A549 (cell line): ENCODE results near the gene B4GALT6. TPM values are rescaled to one million over a fixed set of nuclear protein-coding genes. Genes with fewer than 3 reads are reported as not detected.

Experiments used
- ATAC-seq, 2 experiments: fragments of 200-7000 bp in 1 of 2; fragments of >200 bp in 1 of 2; cut with Nextera tagmentation in 1 of 2; cut with Tn5 transposase in 1 of 2; 3 replicates each; pipeline versions ENCODE4 v1.8.0 to v1.9.1; 2018 to 2020; ENCODE audit warnings: mild to moderate bottlenecking in 1 of 2, moderate library complexity in 1 of 2
- CTCF ChIA-PET: fragments of 300-600 bp; sonication (Branson Sonifier 250); formaldehyde crosslinking; extraction: SDS; loops from one replicate; lab custom pipeline; 2021; ENCODE audit warnings: antibody characterized with exemption, inconsistent platforms; lab: Yijun Ruan, JAX
- POLR2A ChIA-PET: fragments of 350-600 bp; formaldehyde crosslinking; extraction: SDS; loops from one replicate; lab custom pipeline; 2021; ENCODE audit warnings: antibody characterized with exemption, inconsistent platforms; lab: Yijun Ruan, JAX
- DNase-seq, 2 experiments: peaks; one replicate each; pipeline versions ENCODE4 v3.0.0 to v3.0.0-alpha.2; 2011 to 2016; ENCODE audit warnings: low read depth in 1 of 2, low spot score in 1 of 2
- FAIRE-seq: peaks from 2 replicates; lab custom pipeline; 2011; peaks lifted over from hg19 to GRCh38; lab: Jason Lieb, UNC
- H3K27ac ChIP-seq, 2 experiments: fragments of >200 bp; sonication (Bioruptor Twin); formaldehyde crosslinking; 3 replicates each; pipeline ENCODE4 v1.5.1; 2016 to 2017
- H3K4me1 ChIP-seq: fragments of >200 bp; sonication (Bioruptor Twin); formaldehyde crosslinking; 3 replicates; pipeline ENCODE4 v1.6.1; 2016
- H3K4me2 ChIP-seq: fragments of >200 bp; sonication (Bioruptor Twin); formaldehyde crosslinking; 3 replicates; pipeline ENCODE4 v1.6.1; 2016
- H3K4me3 ChIP-seq: fragments of >200 bp; sonication (Bioruptor Twin); formaldehyde crosslinking; 3 replicates; pipeline ENCODE4 v1.5.1; 2016
- H3K9me3 ChIP-seq: fragments of >200 bp; sonication (Bioruptor Twin); formaldehyde crosslinking; 3 replicates; pipeline ENCODE4 v1.6.1; 2016
- CHD2 ChIP-seq: fragments of 150-350 bp; IDR thresholded peaks from 2 replicates; pipeline ENCODE4 v1.6.1; 2014; ENCODE audit warnings: low read length; ENCODE audit not compliant: partially characterized antibody
- EP300 ChIP-seq, 2 experiments: fragments of >200 bp; sonication (Bioruptor Twin); formaldehyde crosslinking; IDR thresholded peaks; 2 replicates in 1 of 2; 3 replicates in 1 of 2; pipeline ENCODE4 v1.6.1; 2016 to 2017
- FOSB ChIP-seq: fragments of 250-450 bp; sonication (Bioruptor Pico); IDR thresholded peaks from 2 replicates; pipeline ENCODE4 v1.5.0; 2020; ENCODE audit warnings: mild to moderate bottlenecking, moderate library complexity
- FOSL2 ChIP-seq, 2 experiments: fragments of 450-650 bp in 1 of 2; fragments of >200 bp in 1 of 2; sonication (Bioruptor Twin) in 1 of 2; formaldehyde crosslinking; IDR thresholded peaks; 2 replicates each; pipeline versions ENCODE4 v1.5.0 to v1.6.1; 2016 to 2020; ENCODE audit warnings: mild to moderate bottlenecking in 1 of 2, moderate library complexity in 1 of 2
- HDAC2 ChIP-seq: fragments of 200-600 bp; sonication (generic); IDR thresholded peaks from 2 replicates; pipeline ENCODE4 v1.6.1; 2016
- HEYL ChIP-seq: fragments of 250-450 bp; sonication (Bioruptor Pico); IDR thresholded peaks from 2 replicates; pipeline ENCODE4 v1.8.0; 2021; ENCODE audit warnings: mild to moderate bottlenecking, moderate library complexity
- HOXB5 ChIP-seq: fragments of 250-450 bp; sonication (Bioruptor Pico); IDR thresholded peaks from 2 replicates; pipeline ENCODE4 v1.5.0; 2020; ENCODE audit warnings: mild to moderate bottlenecking, moderate library complexity
- JUNB ChIP-seq: fragments of >200 bp; sonication (Bioruptor Twin); formaldehyde crosslinking; IDR thresholded peaks from 2 replicates; pipeline ENCODE4 v1.6.1; 2016
- MAFK ChIP-seq: fragments of 450-650 bp; IDR thresholded peaks from 2 replicates; pipeline ENCODE4 v1.6.1; 2014; ENCODE audit not compliant: partially characterized antibody
- MAZ ChIP-seq: fragments of 150-350 bp; IDR thresholded peaks from 2 replicates; pipeline ENCODE4 v1.6.1; 2014; ENCODE audit warnings: antibody characterized with exemption, low read depth, low read length, borderline replicate concordance
- MYC ChIP-seq: IDR thresholded peaks from 2 replicates; pipeline ENCODE4 v1.6.1; 2012; ENCODE audit warnings: mild to moderate bottlenecking, inconsistent platforms, low read length, improper control_type of control experiment, borderline replicate concordance
- NFE2L2 ChIP-seq: fragments of 150-350 bp; conservative IDR thresholded peaks from 2 replicates; pipeline ENCODE4 v1.6.1; 2014; ENCODE audit warnings: low read length
- NR3C1 ChIP-seq: fragments of >200 bp; sonication (Bioruptor Twin); formaldehyde crosslinking; IDR thresholded peaks from 3 replicates; pipeline ENCODE4 v1.6.1; 2017
- PHF8 ChIP-seq: fragments of 200-600 bp; sonication (generic); IDR thresholded peaks from 2 replicates; pipeline ENCODE4 v1.6.1; 2016; ENCODE audit warnings: low read depth, mild to moderate bottlenecking, antibody characterized with exemption, moderate library complexity, borderline replicate concordance
- POLR2A ChIP-seq: IDR thresholded peaks from 2 replicates; pipeline ENCODE4 v1.6.1; 2012; ENCODE audit warnings: mild to moderate bottlenecking, low read length
- POLR2AphosphoS2 ChIP-seq: conservative IDR thresholded peaks from 2 replicates; pipeline ENCODE4 v1.6.1; 2012; ENCODE audit warnings: low read length, improper control_type of control experiment, inconsistent platforms
- RAD21 ChIP-seq, 2 experiments: fragments of >200 bp in 1 of 2; sonication (Bioruptor Twin) in 1 of 2; formaldehyde crosslinking in 1 of 2; IDR thresholded peaks in 1 of 2; conservative IDR thresholded peaks in 1 of 2; 2 replicates in 1 of 2; 3 replicates in 1 of 2; pipeline ENCODE4 v1.6.1; 2012 to 2018; ENCODE audit warnings: inconsistent platforms in 1 of 2
- SMC3 ChIP-seq: fragments of >200 bp; sonication (Bioruptor Twin); formaldehyde crosslinking; IDR thresholded peaks from 3 replicates; pipeline ENCODE4 v1.6.1; 2018; ENCODE audit warnings: inconsistent platforms
- SREBF2 ChIP-seq: fragments of 450-650 bp; IDR thresholded peaks from 2 replicates; pipeline ENCODE4 v1.6.1; 2014; ENCODE audit warnings: mild to moderate bottlenecking, moderate library complexity
- TP53 ChIP-seq: fragments of 250-450 bp; sonication (Bioruptor Pico); IDR thresholded peaks from 2 replicates; pipeline ENCODE4 v1.5.0; 2021; ENCODE audit warnings: mild to moderate bottlenecking, moderate library complexity
- ZC3H11A ChIP-seq: fragments of 450-650 bp; IDR thresholded peaks from 2 replicates; pipeline ENCODE4 v1.6.1; 2014; ENCODE audit warnings: antibody characterized with exemption, mild to moderate bottlenecking
- ZFP36 ChIP-seq: fragments of 450-650 bp; IDR thresholded peaks from 2 replicates; pipeline ENCODE4 v1.6.1; 2014; ENCODE audit warnings: borderline replicate concordance; ENCODE audit not compliant: partially characterized antibody
- WGBS: methylation state at CpG from one replicate; pipeline ENCODE4 v1.1.6; 2017; ENCODE audit errors: missing lambda C conversion rate; 5-methylcytosine and 5-hydroxymethylcytosine counted together
- polyA plus RNA-seq, 4 experiments: library from polyadenylated mRNA; depleted of rRNA in 3 of 4; stranded (reverse); fragments of >200 nt; fragmentation: RNase III in 1 of 4; extraction: RNeasy Plus Mini Kit Qiagen cat#74134 plus additional on column Dnase treatment in 1 of 4; gene quantifications; 2 replicates in 3 of 4; 3 replicates in 1 of 4; pipeline ENCODE4 v1.2.3, GENCODE V29; 2011 to 2017
- TF ChIP-seq, protein P1 (sequence below): IDR thresholded peaks from 2 replicates; pipeline ENCODE4 v1.6.1; 2012
- TF ChIP-seq, protein P2 (sequence below): IDR thresholded peaks from 2 replicates; pipeline ENCODE4 v1.6.1; 2012; ENCODE audit warnings: low read depth, borderline replicate concordance
- TF ChIP-seq, protein P3 (sequence below): fragments of >200 bp; sonication (Bioruptor Twin); formaldehyde crosslinking; IDR thresholded peaks from 3 replicates; pipeline ENCODE4 v1.6.1; 2016
- TF ChIP-seq, protein P4 (sequence below): fragments of >200 bp; sonication (Bioruptor Twin); formaldehyde crosslinking; IDR thresholded peaks from 2 replicates; pipeline ENCODE4 v1.6.1; 2016
- TF ChIP-seq, protein P5 (sequence below): fragments of 150-350 bp; IDR thresholded peaks from 2 replicates; pipeline ENCODE4 v1.6.1; 2014; ENCODE audit warnings: low read depth, mild to moderate bottlenecking, low read length
- TF ChIP-seq, protein P6 (sequence below): fragments of >200 bp; sonication (Bioruptor Twin); formaldehyde crosslinking; IDR thresholded peaks from 3 replicates; pipeline ENCODE4 v1.5.1; 2016

B4GALT6 gene
- polyA plus RNA-seq, 2 of the 4 experiments (the other 2 are of a cell fraction): 7.1 to 12.8 TPM

DNA sequence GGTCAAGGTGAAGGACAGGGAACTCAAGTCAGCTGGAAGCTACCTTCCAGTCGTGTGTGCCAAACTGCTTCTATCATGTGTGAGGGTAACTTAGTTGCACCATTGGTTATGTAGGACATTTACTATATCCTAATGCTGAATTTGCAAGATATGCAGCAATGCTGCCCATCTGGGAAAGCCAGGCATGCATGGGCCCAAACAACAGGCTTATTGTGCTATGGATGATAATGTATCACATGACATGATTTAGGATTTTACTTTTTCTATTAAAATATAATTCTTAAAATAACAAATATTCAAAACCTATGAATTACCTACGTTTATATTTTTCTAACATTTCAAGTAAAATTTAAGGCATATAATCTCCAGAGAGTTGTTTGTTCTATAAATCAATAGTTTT, 35.9 kb downstream of the B4GALT6 start:
- ChIA-PET CTCF (no interaction called here), POLR2A (no interaction called here)
- Histone ChIP-seq H3K27ac (no peak overlapping the region), H3K4me3 (no peak overlapping the region), H3K9me3 (no peaks in the 10 kb centered on the region)
- 66% methylated on average over 2 of the region's 2 CpGs for WGBS
- ATAC-seq (no peak), FAIRE-seq (no peak)
- TF ChIP-seq TP53 (CRISPR knock-in tag): no peak
- TF ChIP-seq MAZ: no peak
- TF ChIP-seq, protein P1, sequence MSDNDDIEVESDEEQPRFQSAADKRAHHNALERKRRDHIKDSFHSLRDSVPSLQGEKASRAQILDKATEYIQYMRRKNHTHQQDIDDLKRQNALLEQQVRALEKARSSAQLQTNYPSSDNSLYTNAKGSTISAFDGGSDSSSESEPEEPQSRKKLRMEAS: no peak
- TF ChIP-seq EP300 (IDR thresholded peaks at IDR 0.05): no peak
- no peak for TF ChIP-seq ZFP36
- TF ChIP-seq, protein P2, sequence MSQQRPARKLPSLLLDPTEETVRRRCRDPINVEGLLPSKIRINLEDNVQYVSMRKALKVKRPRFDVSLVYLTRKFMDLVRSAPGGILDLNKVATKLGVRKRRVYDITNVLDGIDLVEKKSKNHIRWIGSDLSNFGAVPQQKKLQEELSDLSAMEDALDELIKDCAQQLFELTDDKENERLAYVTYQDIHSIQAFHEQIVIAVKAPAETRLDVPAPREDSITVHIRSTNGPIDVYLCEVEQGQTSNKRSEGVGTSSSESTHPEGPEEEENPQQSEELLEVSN: no peak
- TF ChIP-seq, protein P3, sequence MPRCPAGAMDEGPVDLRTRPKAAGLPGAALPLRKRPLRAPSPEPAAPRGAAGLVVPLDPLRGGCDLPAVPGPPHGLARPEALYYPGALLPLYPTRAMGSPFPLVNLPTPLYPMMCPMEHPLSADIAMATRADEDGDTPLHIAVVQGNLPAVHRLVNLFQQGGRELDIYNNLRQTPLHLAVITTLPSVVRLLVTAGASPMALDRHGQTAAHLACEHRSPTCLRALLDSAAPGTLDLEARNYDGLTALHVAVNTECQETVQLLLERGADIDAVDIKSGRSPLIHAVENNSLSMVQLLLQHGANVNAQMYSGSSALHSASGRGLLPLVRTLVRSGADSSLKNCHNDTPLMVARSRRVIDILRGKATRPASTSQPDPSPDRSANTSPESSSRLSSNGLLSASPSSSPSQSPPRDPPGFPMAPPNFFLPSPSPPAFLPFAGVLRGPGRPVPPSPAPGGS: no peak
- no peak for TF ChIP-seq RAD21 (conservative IDR thresholded peaks at IDR 0.05 in 1 of 2, IDR thresholded peaks at IDR 0.05 in 1 of 2)
- no peak for TF ChIP-seq FOSL2 (IDR thresholded peaks at IDR 0.05)
- TF ChIP-seq FOSL2 (CRISPR knock-in tag; IDR thresholded peaks at IDR 0.05): no peak
- no peak for TF ChIP-seq SREBF2
- TF ChIP-seq CHD2: no peak
- TF ChIP-seq HDAC2: no peak
- TF ChIP-seq NR3C1: no peak
- TF ChIP-seq, all 56 proteins: peak for 0
- peaks cover 27% of the 10 kb centered on the region; the same call in 2 of the 3 replicates for H3K4me1 ChIP-seq
- peak overlapping the region; percentile 44; the same call in 2 of the 3 replicates for H3K4me2 ChIP-seq
- DNase-seq: no peak

DNA sequence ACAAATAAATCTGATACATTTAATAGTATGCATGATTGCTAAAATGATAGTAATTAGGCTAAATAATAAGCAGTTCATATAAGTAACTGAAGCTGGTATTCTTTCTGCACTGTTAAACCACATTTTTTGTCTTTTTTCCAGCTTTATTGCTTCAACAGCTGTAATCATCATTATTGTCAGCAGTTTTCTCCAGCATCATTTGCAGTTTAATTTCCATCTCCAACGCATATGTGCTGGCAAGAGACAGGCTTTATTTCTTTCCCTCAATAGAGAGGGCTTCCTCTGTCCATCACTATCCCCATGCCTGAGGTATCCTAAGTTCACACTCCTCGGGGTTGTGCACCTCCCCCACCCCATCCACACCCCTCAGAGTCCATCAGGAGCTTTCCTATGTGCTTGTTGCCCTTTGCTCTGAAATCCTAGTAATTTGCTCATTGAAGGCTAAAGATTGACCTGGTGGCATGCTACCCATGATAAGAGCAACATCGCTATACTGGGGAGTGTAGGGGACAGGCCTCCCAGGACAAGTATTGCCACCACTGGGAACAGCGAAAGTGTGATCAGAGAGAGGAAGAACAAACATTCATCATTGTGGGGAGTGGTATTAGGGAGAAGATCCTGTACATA, 37.1 kb downstream of the B4GALT6 start:
- ChIA-PET CTCF (no interaction called here), POLR2A (no interaction called here)
- Histone ChIP-seq H3K4me1 (peaks cover 34% of the 10 kb centered on the region), H3K27ac (no peak overlapping the region), H3K9me3 (no peaks in the 10 kb centered on the region), H3K4me2 (no peak overlapping the region), H3K4me3 (no peak overlapping the region)
- TF ChIP-seq, protein P4, sequence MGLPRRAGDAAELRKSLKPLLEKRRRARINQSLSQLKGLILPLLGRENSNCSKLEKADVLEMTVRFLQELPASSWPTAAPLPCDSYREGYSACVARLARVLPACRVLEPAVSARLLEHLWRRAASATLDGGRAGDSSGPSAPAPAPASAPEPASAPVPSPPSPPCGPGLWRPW: no peak
- TF ChIP-seq, protein P2: no peak
- no peak for TF ChIP-seq HEYL
- TF ChIP-seq EP300 (IDR thresholded peaks at IDR 0.05): no peak
- TF ChIP-seq, protein P5, sequence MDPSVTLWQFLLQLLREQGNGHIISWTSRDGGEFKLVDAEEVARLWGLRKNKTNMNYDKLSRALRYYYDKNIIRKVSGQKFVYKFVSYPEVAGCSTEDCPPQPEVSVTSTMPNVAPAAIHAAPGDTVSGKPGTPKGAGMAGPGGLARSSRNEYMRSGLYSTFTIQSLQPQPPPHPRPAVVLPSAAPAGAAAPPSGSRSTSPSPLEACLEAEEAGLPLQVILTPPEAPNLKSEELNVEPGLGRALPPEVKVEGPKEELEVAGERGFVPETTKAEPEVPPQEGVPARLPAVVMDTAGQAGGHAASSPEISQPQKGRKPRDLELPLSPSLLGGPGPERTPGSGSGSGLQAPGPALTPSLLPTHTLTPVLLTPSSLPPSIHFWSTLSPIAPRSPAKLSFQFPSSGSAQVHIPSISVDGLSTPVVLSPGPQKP: no peak
- no peak for TF ChIP-seq FOSB (CRISPR knock-in tag)
- no peak for TF ChIP-seq MAFK
- no peak for TF ChIP-seq TP53 (CRISPR knock-in tag)
- no peak for TF ChIP-seq SMC3
- TF ChIP-seq RAD21 (conservative IDR thresholded peaks at IDR 0.05 in 1 of 2, IDR thresholded peaks at IDR 0.05 in 1 of 2): no peak
- TF ChIP-seq POLR2A: no peak
- TF ChIP-seq PHF8: no peak
- no peak for TF ChIP-seq HOXB5 (CRISPR knock-in tag)
- no peak for TF ChIP-seq ZC3H11A
- TF ChIP-seq, protein P6, sequence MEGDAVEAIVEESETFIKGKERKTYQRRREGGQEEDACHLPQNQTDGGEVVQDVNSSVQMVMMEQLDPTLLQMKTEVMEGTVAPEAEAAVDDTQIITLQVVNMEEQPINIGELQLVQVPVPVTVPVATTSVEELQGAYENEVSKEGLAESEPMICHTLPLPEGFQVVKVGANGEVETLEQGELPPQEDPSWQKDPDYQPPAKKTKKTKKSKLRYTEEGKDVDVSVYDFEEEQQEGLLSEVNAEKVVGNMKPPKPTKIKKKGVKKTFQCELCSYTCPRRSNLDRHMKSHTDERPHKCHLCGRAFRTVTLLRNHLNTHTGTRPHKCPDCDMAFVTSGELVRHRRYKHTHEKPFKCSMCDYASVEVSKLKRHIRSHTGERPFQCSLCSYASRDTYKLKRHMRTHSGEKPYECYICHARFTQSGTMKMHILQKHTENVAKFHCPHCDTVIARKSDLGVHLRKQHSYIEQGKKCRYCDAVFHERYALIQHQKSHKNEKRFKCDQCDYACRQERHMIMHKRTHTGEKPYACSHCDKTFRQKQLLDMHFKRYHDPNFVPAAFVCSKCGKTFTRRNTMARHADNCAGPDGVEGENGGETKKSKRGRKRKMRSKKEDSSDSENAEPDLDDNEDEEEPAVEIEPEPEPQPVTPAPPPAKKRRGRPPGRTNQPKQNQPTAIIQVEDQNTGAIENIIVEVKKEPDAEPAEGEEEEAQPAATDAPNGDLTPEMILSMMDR: no peak
- no peak for TF ChIP-seq CHD2
- TF ChIP-seq POLR2AphosphoS2: no peak
- no peak for TF ChIP-seq MYC
- TF ChIP-seq NFE2L2: no peak
- TF ChIP-seq JUNB: no peak
- 86% methylated on average over 4 of the region's 4 CpGs for WGBS
- ATAC-seq: no peak
- DNase-seq: no peak
- FAIRE-seq: no peak
